CD4-positive, alpha-beta T cell treated with Interleukin-1 beta for 1 hour (primary cell): ENCODE data around the gene MPZL3.
"Not testable (repeated sequence)": the region's sequence is repeated elsewhere in the genome, so short reads cannot be mapped to it uniquely, and the experiment has no call there.

Source experiments
- DNase-seq, 2 donors: peaks; one replicate each; pipeline ENCODE4 v3.0.0-alpha.2; 2020 to 2022

MPZL3 gene

GRCh38 chr11:118209033-118209432 lies 43.1 kb downstream of the MPZL3 start:
- DNase-seq = no peak

- no peak for DNase-seq
These were observed 45.1 kb downstream of the MPZL3 start for GRCh38 chr11:118207079-118207478.

- DNase-seq = no peak
These were observed 45.7 kb downstream of the MPZL3 start for GRCh38 chr11:118206391-118207031.

GRCh38 chr11:118205606-118206378 lies 46.4 kb downstream of the MPZL3 start:
- no peak for DNase-seq

- peak; percentile 43 to 66 for DNase-seq
These were observed 49.4 kb downstream of the MPZL3 start for GRCh38 chr11:118202599-118203422.

- no peak for DNase-seq
These were observed 50.2 kb downstream of the MPZL3 start for GRCh38 chr11:118201966-118202365.

- peak in 1 of 2 donors; percentile 24 for DNase-seq
These were observed 51.1 kb downstream of the MPZL3 start for GRCh38 chr11:118200901-118201680.

GRCh38 chr11:118200497-118200896 lies 51.7 kb downstream of the MPZL3 start:
- DNase-seq = no peak

- DNase-seq = no peak
These were observed 53.0 kb downstream of the MPZL3 start for GRCh38 chr11:118199135-118199534.

GRCh38 chr11:118198370-118198769 lies 53.8 kb downstream of the MPZL3 start:
- peak; percentile 81 to 82 for DNase-seq

GRCh38 chr11:118194835-118195627 lies 57.1 kb downstream of the MPZL3 start:
- DNase-seq = no peak

GRCh38 chr11:118193910-118194566 lies 58.1 kb downstream of the MPZL3 start:
- DNase-seq = no peak

GRCh38 chr11:118192817-118193216 lies 59.3 kb downstream of the MPZL3 start:
- DNase-seq = not testable (repeated sequence)

- not testable (repeated sequence) for DNase-seq
These were observed 61.1 kb downstream of the MPZL3 start for GRCh38 chr11:118190942-118191506.

GRCh38 chr11:118186346-118187107 lies 65.6 kb downstream of the MPZL3 start:
- no peak for DNase-seq

- DNase-seq = no peak
These were observed 67.2 kb downstream of the MPZL3 start for GRCh38 chr11:118184784-118185579.

- peak in 1 of 2 donors; percentile 19 for DNase-seq
These were observed 68.5 kb downstream of the MPZL3 start for GRCh38 chr11:118183691-118184090.

GRCh38 chr11:118180300-118180703 lies 71.9 kb downstream of the MPZL3 start:
- peak in 1 of 2 donors; percentile 9 for DNase-seq

GRCh38 chr11:118176778-118177134 lies 75.4 kb downstream of the MPZL3 start:
- no peak for DNase-seq
